Measurements from ENCODE around the gene JAG1. TPM values are rescaled to one million over a fixed set of nuclear protein-coding genes. Genes with fewer than 3 reads are reported as not detected.
"Not testable (repeated sequence)": the region's sequence is repeated elsewhere in the genome, so short reads cannot be mapped to it uniquely, and the experiment has no call there.

Gene JAG1
- total RNA-seq, 6 donors from 2014 or later: 37.7 to 57.4 (median 47.0) TPM

- Histone ChIP-seq H3K4me1 (peaks cover 0 to 12% (median 4%) of the 10 kb centered on the region in 4 donors), H3K4me3 (no peak overlapping the region), H3K27ac (peak overlapping the region in 1 of 4 donors; percentile 13), H3K36me3 (no peaks in the 10 kb centered on the region), H3K9me3 (no peaks in the 10 kb centered on the region), H3K27me3 (no peaks in the 10 kb centered on the region)
- TF ChIP-seq CTCF (IDR thresholded peaks at IDR 0.05) (no peak), POLR2A (IDR thresholded peaks at IDR 0.05) (no peak), EP300 (IDR thresholded peaks at IDR 0.05) (no peak), POLR2AphosphoS5 (IDR thresholded peaks at IDR 0.05) (no peak)
- no peak for DNase-seq
- ATAC-seq (ENCODE audit: low FRiP score in 2 of 2): no peak
- WGBS, 2 donors: 73 to 77% methylated on average over 2 of the region's 2 CpGs
Observed at GRCh38 chr20:10591946-10592521, 81.8 kb downstream of the JAG1 start.

GRCh38 chr20:10590950-10591671, 82.7 kb downstream of the JAG1 start:
- Histone ChIP-seq H3K4me3 (no peak overlapping the region), H3K27me3 (no peaks in the 10 kb centered on the region), H3K4me1 (peaks cover 0 to 9% (median 4%) of the 10 kb centered on the region in 4 donors), H3K9me3 (no peaks in the 10 kb centered on the region), H3K36me3 (no peaks in the 10 kb centered on the region), H3K27ac (peak overlapping the region in 2 of 4 donors; percentile 16 to 38)
- TF ChIP-seq POLR2AphosphoS5 (IDR thresholded peaks at IDR 0.05): no peak
- TF ChIP-seq POLR2A (IDR thresholded peaks at IDR 0.05): no peak
- no peak for TF ChIP-seq CTCF (IDR thresholded peaks at IDR 0.05)
- TF ChIP-seq EP300 (IDR thresholded peaks at IDR 0.05): no peak
- ATAC-seq (ENCODE audit: low FRiP score in 2 of 2): no peak
- 68 to 83% methylated on average over 1 of the region's 1 CpG for WGBS, 2 donors
- DNase-seq: no peak

- not testable (repeated sequence) for ATAC-seq (ENCODE audit: low FRiP score in 2 of 2); DNase-seq
- peak overlapping the region in 2 of 4 donors; percentile 16 to 38 for H3K27ac ChIP-seq
Observed at GRCh38 chr20:10590446-10590845, 83.4 kb downstream of the JAG1 start.

More at GRCh38 chr20:10590446-10590845, 83.4 kb downstream of the JAG1 start:
- H3K4me3 ChIP-seq, H3K36me3 ChIP-seq, H3K9me3 ChIP-seq, H3K27me3 ChIP-seq, H3K4me1 ChIP-seq: not testable (repeated sequence)
- 69 to 73% methylated on average over 10 of the region's 10 CpGs for WGBS, 2 donors

Small RNAs within 50 kb of the gene (small RNA-seq; reads per million reads assigned to genes)
- 0 reads per million in 4 donors for gene MIR6870

Other genes with a start within 250 kb of the JAG1 start
- 10 to 100 TPM in 4 of 6 donors, 1 to 10 TPM in 2; 3.1 to 19.3 (median 11.8) TPM for gene MKKS, start 239.8 kb downstream of the JAG1 start, total RNA-seq
- gene SLX4IP, start 238.7 kb downstream of the JAG1 start, total RNA-seq: 1 to 10 TPM; 3.2 to 6.0 (median 4.5) TPM

Data from upper lobe of left lung (tissue), 6 donors.